ENCODE data around the gene POLG.

GRCh38 chr15:89309993-89310392 lies 24.6 kb downstream of the POLG start:
- no peak for TF ChIP-seq POLR2AphosphoS5 (IDR thresholded peaks at IDR 0.05; ENCODE audit: low read depth, low read length)
- no peak for TF ChIP-seq POLR2A (IDR thresholded peaks at IDR 0.05; ENCODE audit: low read depth, low read length)
- TF ChIP-seq TAF1 (IDR thresholded peaks at IDR 0.05; ENCODE audit: borderline replicate concordance, low read depth, low read length) = no peak

Data from GM12892 (cell line).